Osteocyte (in vitro differentiated cells): ENCODE data around the gene MRPL27. TPM values are rescaled to one million over a fixed set of nuclear protein-coding genes. Genes with fewer than 3 reads are reported as not detected.

Experiments
- DNase-seq: peaks from one replicate; pipeline ENCODE4 v3.0.0; 2021; ENCODE audit warnings: mixed read lengths; ENCODE audit not compliant: unreplicated experiment; ENCODE audit errors: extremely low spot score
- H3K27ac Mint-ChIP-seq: one replicate; pipeline ENCODE4 v1.8.0; 2021; ENCODE audit warnings: mild to moderate bottlenecking, mixed read lengths; ENCODE audit not compliant: unreplicated experiment
- H3K27me3 Mint-ChIP-seq: one replicate; pipeline ENCODE4 v1.8.0; 2021; ENCODE audit warnings: mixed read lengths; ENCODE audit not compliant: unreplicated experiment
- H3K36me3 Mint-ChIP-seq: one replicate; pipeline ENCODE4 v1.8.0; 2021; ENCODE audit warnings: mixed read lengths; ENCODE audit not compliant: unreplicated experiment
- H3K4me1 Mint-ChIP-seq: one replicate; pipeline ENCODE4 v1.8.0; 2021; ENCODE audit warnings: mixed read lengths; ENCODE audit not compliant: unreplicated experiment
- H3K4me3 Mint-ChIP-seq: one replicate; pipeline ENCODE4 v1.8.0; 2021; ENCODE audit warnings: mild to moderate bottlenecking, moderate library complexity, mixed read lengths; ENCODE audit not compliant: unreplicated experiment
- H3K9me3 Mint-ChIP-seq: one replicate; pipeline ENCODE4 v1.8.0; 2021; ENCODE audit warnings: mixed read lengths; ENCODE audit not compliant: unreplicated experiment
- total RNA-seq: library from RNA; stranded (reverse); gene quantifications from 2 replicates; pipeline ENCODE4 v1.2.1, GENCODE V29; 2021
- TF ChIP-seq, protein P1 (sequence below): fragments of 200-600 bp; sonication (generic); IDR thresholded peaks from 2 replicates; pipeline ENCODE4 v1.5.0; 2021; ENCODE audit warnings: antibody characterized with exemption, mild to moderate bottlenecking, moderate library complexity

The MRPL27 gene
- total RNA-seq, 1 donor from 2014 or later = 54.5 TPM

DNA sequence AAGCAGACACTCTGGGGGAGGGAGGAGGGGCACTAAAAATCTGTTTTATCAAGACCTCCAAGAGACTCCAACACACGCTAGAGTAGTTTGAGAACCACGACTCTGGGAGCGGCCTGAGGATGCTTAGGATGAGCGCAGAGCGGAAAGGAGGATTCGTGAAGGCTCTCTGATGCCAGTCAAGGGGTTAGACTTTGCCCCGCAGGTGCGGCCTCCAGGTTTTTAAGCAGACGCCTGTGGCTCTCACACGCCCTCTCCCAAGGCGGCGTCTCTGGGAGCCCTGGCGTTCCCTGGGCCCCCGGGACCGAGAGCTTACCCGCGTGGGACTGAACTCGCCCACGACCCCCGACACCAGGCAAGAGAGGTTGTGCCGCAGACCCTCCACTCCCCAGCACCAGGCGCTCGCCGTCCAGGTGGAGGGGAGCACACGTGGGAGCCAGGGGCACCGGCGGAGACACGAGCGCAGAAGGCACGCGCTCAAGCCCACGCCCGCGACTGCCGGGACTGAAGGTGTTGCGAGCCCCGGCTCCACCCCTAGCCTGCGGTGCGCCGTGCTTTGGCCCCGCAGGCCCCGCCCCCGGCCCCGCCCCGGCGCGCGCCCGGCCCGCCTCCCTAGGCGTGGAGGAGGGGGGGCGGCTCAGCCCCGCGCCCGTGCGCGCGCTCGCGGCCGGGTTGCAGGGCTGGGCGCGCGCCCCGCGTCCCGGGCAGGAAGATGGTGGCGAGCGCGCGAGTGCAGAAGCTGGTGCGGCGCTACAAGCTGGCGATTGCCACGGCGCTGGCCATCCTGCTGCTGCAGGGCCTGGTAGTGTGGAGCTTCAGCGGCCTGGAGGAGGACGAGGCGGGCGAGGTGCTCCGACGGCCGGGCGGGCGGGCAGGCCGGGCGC is 27.3 kb downstream of the MRPL27 start, which contains the start of gene XYLT2:
Gene XYLT2 (plus strand): TSS at position 695 of the 881 bp plus-strand sequence. CDS start 15 bp downstream, at position 710.
- TF ChIP-seq, protein P1, sequence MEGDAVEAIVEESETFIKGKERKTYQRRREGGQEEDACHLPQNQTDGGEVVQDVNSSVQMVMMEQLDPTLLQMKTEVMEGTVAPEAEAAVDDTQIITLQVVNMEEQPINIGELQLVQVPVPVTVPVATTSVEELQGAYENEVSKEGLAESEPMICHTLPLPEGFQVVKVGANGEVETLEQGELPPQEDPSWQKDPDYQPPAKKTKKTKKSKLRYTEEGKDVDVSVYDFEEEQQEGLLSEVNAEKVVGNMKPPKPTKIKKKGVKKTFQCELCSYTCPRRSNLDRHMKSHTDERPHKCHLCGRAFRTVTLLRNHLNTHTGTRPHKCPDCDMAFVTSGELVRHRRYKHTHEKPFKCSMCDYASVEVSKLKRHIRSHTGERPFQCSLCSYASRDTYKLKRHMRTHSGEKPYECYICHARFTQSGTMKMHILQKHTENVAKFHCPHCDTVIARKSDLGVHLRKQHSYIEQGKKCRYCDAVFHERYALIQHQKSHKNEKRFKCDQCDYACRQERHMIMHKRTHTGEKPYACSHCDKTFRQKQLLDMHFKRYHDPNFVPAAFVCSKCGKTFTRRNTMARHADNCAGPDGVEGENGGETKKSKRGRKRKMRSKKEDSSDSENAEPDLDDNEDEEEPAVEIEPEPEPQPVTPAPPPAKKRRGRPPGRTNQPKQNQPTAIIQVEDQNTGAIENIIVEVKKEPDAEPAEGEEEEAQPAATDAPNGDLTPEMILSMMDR = no peak
- peak within 1 kb of the TSS; percentile 82 for H3K27ac Mint-ChIP-seq
- no peaks in the 10 kb centered on the region for H3K9me3 Mint-ChIP-seq
- H3K27me3 Mint-ChIP-seq = peaks cover 4% of the 10 kb centered on the region
- peaks cover 24% of the 10 kb centered on the region for H3K4me1 Mint-ChIP-seq
- DNase-seq = peak; percentile 93
- no peaks in the 10 kb centered on the region for H3K36me3 Mint-ChIP-seq
- H3K4me3 Mint-ChIP-seq = peak within 1 kb of the TSS; percentile 93

GRCh38 chr17:50344731-50345365 is 28.1 kb downstream of the MRPL27 start:
- H3K27ac Mint-ChIP-seq = no peak overlapping the region
- no peak for DNase-seq
- H3K9me3 Mint-ChIP-seq = no peaks in the 10 kb centered on the region
- H3K27me3 Mint-ChIP-seq = peaks cover 4% of the 10 kb centered on the region
- H3K36me3 Mint-ChIP-seq = no peaks in the 10 kb centered on the region
- H3K4me1 Mint-ChIP-seq = peaks cover 25% of the 10 kb centered on the region
- TF ChIP-seq, protein P1 = no peak
- peak overlapping the region; percentile 75 for H3K4me3 Mint-ChIP-seq

DNA sequence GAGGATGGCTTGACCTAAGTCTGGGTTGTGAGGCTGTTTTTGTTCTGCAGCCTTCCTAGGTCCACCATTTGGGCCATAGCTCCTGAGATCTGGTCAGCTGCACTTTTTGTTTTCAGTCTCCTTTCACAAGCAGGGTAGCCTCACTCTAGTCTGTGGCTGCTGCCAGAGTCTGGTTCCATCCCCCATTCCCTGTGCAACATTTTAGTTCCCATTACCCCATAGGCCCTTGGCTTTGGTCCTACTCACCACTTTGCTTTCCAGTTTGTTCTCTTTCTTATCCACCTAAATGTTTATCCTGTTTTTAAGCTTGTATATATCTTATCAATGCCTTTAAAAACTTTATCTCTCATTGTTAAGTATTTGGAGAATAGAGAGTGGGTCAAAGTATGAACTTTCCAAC is 33.6 kb downstream of the MRPL27 start:
- Mint-ChIP-seq H3K4me3 (no peak overlapping the region), H3K9me3 (peaks cover 14% of the 10 kb centered on the region), H3K36me3 (peaks cover 4% of the 10 kb centered on the region), H3K27ac (no peak overlapping the region), H3K27me3 (no peaks in the 10 kb centered on the region), H3K4me1 (peaks cover 1% of the 10 kb centered on the region)
- no peak for DNase-seq
- TF ChIP-seq, protein P1 = no peak

DNA sequence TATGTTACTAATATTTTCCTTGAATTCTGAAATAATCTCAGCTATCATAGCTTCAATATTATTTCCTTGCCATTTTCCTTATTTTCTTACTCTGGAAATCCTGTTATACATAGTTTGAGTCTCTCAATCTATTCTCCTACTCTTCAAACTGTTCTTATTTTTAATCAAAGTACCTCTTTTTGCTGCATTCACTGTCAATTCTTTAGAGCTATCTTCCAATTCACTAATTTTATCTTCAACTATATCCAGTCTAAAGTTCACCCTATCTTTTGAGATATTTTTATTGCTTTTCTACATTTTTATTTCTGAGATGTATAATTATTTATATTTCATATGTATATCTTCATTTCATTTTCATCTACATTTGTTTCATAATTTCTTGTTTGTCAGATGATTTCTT is 34.3 kb downstream of the MRPL27 start:
- Mint-ChIP-seq H3K4me3 (no peak overlapping the region), H3K27ac (no peak overlapping the region), H3K27me3 (no peaks in the 10 kb centered on the region), H3K4me1 (peaks cover 8% of the 10 kb centered on the region), H3K9me3 (peaks cover 14% of the 10 kb centered on the region), H3K36me3 (peaks cover 4% of the 10 kb centered on the region)
- DNase-seq = no peak
- TF ChIP-seq, protein P1 = no peak

- H3K4me1 Mint-ChIP-seq = peaks cover 14% of the 10 kb centered on the region
- H3K27ac Mint-ChIP-seq = no peak overlapping the region
- no peak overlapping the region for H3K4me3 Mint-ChIP-seq
- H3K27me3 Mint-ChIP-seq = no peaks in the 10 kb centered on the region
- H3K36me3 Mint-ChIP-seq = peaks cover 4% of the 10 kb centered on the region
- H3K9me3 Mint-ChIP-seq = peaks cover 14% of the 10 kb centered on the region
- no peak for DNase-seq
- TF ChIP-seq, protein P1 = no peak
Measured at GRCh38 chr17:50337956-50338355, 35.0 kb downstream of the MRPL27 start.
